A673 (cell line): Measurements from ENCODE around the gene GALNT14.

Experiments used
- EZH2 ChIP-seq: fragments of 200-600 bp; sonication (generic); IDR thresholded peaks from 2 replicates; pipeline ENCODE4 v1.6.1; 2017; ENCODE audit warnings: borderline replicate concordance, low read depth, mild to moderate bottlenecking, mixed read lengths, antibody characterized with exemption, low read length; ENCODE audit not compliant: poor library complexity, severe bottlenecking
- TF ChIP-seq, protein P1 (sequence below): fragments of 300-800, 200-600 bp; sonication (generic); conservative IDR thresholded peaks from 2 replicates; pipeline ENCODE4 v1.5.1; 2017; ENCODE audit warnings: low read depth, mild to moderate bottlenecking, antibody characterized with exemption, low read length, moderate library complexity, mixed read lengths

DNA sequence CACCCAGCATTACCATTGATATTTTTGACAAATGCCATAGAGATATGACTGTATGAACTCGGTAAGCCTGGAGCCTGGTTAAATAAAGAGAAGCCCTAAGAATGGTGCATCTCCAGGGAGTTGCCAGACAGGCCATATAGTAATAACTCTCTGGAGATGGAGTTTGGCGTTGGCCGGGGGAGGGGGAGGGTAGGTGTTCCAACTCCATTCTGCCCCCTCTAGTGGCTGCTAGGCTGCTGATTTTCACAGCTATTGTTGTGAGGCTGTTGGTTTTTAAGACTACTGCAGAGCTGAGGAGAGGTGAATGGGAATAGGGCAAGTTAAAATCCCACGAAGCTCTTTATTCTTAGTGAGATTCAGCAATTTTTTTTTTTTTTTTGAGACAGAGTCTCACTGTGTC lies 99.9 kb downstream of the GALNT14 start:
- TF ChIP-seq, protein P1, sequence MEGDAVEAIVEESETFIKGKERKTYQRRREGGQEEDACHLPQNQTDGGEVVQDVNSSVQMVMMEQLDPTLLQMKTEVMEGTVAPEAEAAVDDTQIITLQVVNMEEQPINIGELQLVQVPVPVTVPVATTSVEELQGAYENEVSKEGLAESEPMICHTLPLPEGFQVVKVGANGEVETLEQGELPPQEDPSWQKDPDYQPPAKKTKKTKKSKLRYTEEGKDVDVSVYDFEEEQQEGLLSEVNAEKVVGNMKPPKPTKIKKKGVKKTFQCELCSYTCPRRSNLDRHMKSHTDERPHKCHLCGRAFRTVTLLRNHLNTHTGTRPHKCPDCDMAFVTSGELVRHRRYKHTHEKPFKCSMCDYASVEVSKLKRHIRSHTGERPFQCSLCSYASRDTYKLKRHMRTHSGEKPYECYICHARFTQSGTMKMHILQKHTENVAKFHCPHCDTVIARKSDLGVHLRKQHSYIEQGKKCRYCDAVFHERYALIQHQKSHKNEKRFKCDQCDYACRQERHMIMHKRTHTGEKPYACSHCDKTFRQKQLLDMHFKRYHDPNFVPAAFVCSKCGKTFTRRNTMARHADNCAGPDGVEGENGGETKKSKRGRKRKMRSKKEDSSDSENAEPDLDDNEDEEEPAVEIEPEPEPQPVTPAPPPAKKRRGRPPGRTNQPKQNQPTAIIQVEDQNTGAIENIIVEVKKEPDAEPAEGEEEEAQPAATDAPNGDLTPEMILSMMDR: 0 out of 2 replicates have a peak, but pooled peaks have one; percentile 21
- no peak for TF ChIP-seq EZH2
